Stomach (tissue), 4 donors: Measurements from ENCODE around the gene DCD.

Source experiments
- CTCF ChIP-seq, 7 experiments: fragments of 450-650 bp in 4 of 7; fragments of 200-600 bp in 3 of 7; sonication (generic) in 3 of 7; IDR thresholded peaks; one replicate each; pipeline ENCODE4 v1.5.1; 2016 to 2019; ENCODE audit warnings: antibody characterized with exemption in 7 of 7, control low read depth in 2 of 7, mild to moderate bottlenecking in 1 of 7
- EP300 ChIP-seq: sonication (generic); formaldehyde crosslinking; IDR thresholded peaks from one replicate; pipeline ENCODE4 v1.6.1; 2017; ENCODE audit warnings: antibody characterized with exemption
- POLR2A ChIP-seq, 4 donors: fragments of 450-650 bp; IDR thresholded peaks; one replicate each; pipeline ENCODE4 v1.6.1; 2016; ENCODE audit warnings: antibody characterized with exemption in 4 of 4, control low read depth in 2 of 4, mild to moderate bottlenecking in 1 of 4, moderate library complexity in 1 of 4
- POLR2AphosphoS5 ChIP-seq, 3 donors: sonication (generic); formaldehyde crosslinking; IDR thresholded peaks; one replicate each; pipeline ENCODE4 v1.6.1; 2016; ENCODE audit warnings: antibody characterized with exemption in 3 of 3

- TF ChIP-seq POLR2AphosphoS5 (IDR thresholded peaks at IDR 0.05) (no peak), CTCF (IDR thresholded peaks at IDR 0.05) (no peak), EP300 (no peak), POLR2A (IDR thresholded peaks at IDR 0.05) (no peak)
Observed at GRCh38 chr12:54616933-54617680, 31.1 kb downstream of the DCD start.
